T-helper 1 cell treated with Interleukin-12 subunit alpha and Interleukin-12 subunit beta and Interleukin-4 antibody, amounts not matched to agents 30 ng/mL and 1 ng/mL, for 36 hours (primary cell): ENCODE data around the gene SLC35E2B. TPM values are rescaled to one million over a fixed set of nuclear protein-coding genes. Genes with fewer than 3 reads are reported as not detected.

ENCODE experiments used
- intact Hi-C: fragments of 100-400 bp; cut with micrococcal nuclease; formaldehyde crosslinking; loops from one replicate; pipeline ENCODE4 v1.15.1; 2024
- total RNA-seq: library from RNA; stranded (reverse); gene quantifications from 2 replicates; pipeline ENCODE4 v1.2.3, GENCODE V29; 2022

The SLC35E2B gene
- total RNA-seq, 1 donor from 2014 or later, result 64.8 TPM

DNA sequence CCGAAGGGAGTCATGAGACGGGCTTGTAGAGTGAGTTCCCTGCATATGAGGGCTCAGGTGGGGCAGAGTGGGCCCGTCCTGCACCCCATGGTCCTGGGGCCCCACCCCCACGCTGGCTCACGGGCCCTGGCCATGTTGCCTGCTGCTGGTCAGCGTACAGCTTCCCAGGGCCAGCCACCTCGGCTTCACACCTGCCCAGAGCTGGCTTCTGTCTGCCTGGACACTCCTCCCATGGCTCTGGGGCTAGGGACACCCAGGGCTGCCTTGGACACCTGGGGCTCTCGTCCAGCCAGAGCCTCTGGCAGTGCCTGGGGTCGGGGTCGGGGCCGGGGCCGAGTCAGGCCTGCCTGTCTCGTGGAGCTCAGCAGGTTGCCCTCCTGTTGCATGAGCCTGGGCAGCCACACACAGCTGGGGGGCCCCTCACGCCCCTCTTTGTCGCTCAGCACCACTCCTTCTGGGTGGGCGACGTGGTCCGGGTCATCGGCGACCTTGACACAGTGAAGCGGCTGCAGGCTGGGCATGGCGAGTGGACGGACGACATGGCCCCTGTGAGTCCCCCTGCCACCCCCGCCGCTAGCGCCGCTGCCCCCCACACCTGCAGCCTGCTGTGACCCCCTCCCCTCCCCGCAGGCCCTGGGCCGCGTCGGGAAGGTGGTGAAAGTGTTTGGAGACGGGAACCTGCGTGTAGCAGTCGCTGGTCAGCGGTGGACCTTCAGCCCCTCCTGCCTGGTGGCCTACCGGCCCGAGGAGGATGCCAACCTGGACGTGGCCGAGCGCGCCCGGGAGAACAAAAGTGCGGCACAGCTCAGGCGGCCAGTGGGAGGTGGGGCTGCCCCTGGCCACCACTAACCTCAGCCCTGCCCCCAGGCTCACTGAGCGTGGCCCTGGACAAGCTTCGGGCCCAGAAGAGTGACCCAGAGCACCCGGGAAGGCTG is 66.1 kb downstream of the SLC35E2B start:
- intact Hi-C loops, result no loop called here

DNA sequence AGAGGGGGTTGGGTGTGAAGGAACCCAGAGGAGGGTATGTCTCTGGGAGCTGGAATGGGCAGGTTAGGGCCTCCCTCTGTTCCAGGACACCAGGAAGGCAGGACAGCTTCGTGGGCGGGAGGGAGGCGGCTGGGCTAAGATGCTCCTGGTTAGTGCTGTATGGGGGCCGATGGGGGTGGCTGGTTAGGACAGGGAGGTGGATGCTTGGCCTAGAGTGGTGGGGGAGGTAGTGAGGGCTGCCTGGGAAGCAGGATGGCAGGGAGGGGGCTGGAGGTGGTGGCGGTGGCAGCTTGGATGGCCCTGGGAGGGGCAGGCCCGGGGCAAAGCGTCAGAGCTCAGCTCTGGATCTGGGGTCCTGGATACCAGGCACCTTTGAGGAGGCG is 66.8 kb downstream of the SLC35E2B start:
- intact Hi-C loops, result no loop called here

DNA sequence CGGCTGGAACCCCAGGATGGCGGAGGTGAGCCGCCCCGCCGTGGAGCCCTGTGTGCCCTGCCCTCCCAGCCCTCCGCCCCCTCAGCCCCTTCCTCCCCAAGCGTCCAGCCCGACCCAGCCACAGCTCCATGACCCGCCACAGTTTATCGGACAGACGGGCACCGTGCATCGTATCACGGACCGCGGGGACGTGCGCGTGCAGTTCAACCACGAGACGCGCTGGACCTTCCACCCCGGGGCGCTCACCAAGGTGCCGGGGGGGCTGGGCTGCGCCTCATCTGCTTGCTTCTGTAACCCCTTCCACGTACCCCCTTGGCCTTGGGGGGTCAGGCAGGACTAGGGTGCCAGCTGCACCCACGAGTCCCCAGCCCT is 67.2 kb downstream of the SLC35E2B start:
- intact Hi-C loops, result no loop called here

DNA sequence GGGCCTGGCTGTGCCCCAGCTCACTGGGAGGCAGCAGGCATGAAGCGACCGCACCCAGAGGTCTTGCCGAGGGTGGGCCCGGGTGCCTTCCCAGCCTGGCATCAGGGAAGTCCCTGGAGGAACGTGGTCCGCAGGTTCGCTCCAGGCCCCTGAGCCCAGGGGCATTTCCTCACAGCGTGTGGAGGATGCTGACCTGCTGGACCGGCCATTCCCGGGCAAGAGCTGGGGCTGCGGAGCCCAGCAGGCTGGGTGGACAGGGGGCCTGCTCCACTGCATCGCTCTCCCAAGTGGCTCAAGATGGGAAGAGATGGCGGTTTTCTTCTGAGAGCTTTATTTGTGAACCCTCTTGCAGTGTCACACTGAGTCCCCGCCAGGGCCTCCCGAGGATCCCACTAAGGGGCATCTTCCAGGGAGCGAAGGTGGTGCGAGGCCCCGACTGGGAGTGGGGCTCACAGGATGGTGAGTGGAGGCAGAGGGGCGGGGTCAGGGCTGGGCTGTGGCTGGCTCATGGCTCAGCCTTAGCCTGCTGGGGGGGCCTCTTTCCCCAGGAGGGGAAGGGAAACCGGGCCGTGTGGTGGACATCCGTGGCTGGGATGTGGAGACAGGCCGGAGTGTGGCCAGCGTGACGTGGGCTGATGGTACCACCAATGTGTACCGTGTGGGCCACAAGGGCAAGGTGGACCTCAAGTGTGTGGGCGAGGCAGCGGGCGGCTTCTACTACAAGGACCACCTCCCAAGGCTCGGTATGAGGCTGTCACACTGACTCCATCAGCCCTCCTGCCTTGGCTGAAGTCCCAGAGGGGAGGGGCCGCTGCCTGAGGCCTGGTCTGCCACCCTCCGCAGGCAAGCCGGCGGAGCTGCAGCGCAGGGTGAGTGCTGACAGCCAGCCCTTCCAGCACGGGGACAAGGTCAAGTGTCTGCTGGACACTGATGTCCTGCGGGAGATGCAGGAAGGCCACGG is 67.9 kb downstream of the SLC35E2B start:
- intact Hi-C loops, result no loop called here

DNA sequence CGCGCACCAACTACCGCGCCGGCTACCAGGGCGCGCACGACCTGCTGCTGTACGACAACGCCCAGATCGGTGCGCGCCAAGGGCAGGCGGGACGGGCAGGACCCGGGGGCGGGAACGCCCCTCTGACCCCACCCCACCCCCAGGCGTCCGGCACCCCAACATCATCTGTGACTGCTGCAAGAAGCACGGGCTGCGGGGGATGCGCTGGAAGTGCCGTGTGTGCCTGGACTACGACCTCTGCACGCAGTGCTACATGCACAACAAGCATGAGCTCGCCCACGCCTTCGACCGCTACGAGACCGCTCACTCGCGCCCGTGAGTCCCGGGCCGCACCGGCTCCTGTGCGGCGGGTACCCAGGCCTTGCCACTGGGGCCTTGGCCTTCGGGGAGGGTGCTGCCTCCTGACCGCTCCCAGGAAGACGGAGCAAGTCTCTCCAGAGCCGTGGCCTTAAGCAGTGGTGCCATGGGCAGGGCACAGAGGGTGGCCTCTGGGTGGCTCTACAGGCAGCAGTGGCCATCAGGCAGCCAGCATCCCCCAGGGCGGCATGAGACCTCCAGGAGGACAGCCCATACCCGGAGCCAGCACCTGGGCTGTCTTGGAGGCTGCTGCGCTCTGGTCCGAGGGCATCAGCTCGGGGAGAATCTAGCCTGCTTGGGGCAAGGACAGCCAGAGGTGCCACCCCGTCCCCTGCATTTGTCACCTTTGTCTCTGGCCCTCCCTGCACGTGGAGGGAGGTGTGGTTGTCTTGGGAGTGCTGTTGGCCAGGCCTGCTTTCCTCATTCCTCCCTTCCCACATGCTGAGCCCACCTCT is 68.8 kb downstream of the SLC35E2B start:
- intact Hi-C loops, result no loop called here

DNA sequence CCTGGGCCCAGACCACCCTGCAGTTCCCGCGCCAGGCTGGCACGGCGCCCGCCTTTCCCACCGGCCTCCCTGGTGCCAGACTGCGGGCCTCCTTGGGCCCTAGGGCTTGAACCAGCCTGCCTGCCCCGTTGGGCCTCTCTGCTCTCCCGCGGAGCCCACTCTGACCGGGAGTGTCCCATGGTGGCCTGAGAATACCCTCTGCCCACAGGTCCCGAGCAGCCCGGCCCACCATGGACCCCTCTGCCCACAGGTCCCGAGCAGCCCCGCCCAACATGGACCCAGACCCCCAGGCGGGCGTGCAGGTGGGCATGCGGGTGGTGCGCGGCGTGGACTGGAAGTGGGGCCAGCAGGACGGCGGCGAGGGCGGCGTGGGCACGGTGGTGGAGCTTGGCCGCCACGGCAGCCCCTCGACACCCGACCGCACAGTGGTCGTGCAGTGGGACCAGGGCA is 69.4 kb downstream of the SLC35E2B start:
- intact Hi-C loops, result no loop called here

DNA sequence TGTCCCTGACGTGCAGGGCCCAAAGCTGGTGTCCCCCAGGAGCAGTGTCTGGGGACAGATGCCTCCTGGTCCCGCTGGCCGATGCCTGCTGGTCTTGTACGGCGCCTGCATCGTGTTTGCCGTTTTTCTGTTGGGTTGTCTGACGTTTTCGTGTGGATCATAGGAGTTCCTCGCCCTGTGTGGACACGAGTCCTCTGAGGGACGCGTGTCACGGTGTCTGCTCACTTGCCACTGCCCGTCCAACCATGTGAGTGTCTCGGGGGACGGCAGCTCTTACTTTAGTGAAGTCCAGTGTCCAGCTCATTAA is 69.9 kb downstream of the SLC35E2B start:
- intact Hi-C loops, result no loop called here

DNA sequence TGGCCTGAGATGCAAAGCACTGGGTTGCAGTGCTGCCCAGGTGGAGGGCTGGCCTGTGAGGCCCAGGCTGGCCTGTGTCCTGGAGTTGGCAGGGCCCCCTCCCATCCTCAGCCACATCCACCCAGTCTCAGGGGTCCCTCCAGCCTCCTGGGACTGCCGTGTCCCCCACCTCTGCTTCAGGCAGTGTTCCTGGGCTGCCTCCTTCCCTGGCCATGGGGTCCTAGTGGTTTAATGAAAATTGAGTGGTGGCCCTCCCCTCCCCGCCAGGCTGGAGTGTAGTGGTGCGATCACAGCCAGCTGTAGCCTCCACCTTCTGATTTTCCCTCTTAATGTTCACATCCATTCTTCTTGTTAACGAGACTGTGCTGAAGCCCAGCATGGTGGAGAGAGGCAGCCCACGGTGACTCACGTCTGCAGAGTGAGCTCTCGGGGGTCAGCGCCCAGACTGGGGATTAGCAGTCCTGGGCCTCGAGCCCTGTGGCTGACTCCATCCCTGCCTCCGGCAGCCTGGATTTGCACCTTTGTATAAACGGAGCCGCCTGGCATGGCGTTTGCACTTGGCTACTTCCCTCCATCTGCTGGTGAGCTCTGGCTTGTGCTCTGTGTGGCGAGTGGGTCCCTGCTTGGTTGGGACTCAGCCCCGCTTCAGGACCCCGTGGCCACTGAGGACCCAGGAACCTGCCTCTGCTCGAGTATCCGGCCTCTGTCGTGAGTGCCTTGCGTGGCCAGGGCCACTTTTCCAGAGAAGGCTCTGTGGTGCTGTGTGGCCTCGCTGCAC is 70.4 kb downstream of the SLC35E2B start:
- intact Hi-C loops, result no loop called here

DNA sequence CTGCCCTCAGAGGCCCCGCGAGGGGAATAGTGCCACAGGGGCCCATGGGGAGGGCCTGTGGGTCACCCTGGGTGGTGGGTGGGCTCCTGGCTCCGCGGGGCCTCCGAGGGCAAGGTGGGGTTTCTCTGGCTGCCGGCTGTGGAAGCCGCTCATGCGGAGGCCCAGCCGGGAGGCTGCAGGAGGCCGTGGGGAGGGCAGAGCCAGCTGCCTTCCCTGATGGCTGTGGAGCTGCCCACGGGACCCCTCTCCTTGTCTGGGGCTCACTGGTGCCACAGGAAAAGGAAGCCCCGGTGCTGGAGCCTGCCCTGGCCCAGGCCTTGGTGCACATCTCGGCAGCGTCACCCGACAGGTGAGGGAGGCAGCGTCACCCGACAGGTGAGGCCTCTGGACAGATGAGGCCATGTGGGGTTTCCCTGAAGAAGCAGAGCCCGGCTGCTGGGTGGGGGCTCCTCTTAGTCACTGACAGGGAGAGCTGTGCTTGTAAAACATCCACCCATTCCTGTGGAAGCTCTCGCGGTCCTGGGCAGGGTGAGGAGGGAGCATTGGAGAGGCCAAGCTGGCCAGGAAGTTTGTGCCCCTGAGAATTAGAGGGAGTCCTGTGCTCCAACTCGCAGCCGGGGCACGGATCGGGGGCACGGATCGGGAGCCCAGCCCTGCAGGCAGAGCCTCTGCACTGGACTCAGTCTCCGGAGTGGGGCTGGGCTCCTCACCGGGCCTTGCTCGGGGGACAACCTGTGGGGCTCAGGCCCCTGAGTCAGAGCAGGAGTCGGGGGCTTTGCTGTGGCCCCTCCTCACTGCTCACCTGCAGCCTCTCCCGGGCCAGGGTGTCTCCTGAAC is 71.2 kb downstream of the SLC35E2B start:
- intact Hi-C loops, result no loop called here

DNA sequence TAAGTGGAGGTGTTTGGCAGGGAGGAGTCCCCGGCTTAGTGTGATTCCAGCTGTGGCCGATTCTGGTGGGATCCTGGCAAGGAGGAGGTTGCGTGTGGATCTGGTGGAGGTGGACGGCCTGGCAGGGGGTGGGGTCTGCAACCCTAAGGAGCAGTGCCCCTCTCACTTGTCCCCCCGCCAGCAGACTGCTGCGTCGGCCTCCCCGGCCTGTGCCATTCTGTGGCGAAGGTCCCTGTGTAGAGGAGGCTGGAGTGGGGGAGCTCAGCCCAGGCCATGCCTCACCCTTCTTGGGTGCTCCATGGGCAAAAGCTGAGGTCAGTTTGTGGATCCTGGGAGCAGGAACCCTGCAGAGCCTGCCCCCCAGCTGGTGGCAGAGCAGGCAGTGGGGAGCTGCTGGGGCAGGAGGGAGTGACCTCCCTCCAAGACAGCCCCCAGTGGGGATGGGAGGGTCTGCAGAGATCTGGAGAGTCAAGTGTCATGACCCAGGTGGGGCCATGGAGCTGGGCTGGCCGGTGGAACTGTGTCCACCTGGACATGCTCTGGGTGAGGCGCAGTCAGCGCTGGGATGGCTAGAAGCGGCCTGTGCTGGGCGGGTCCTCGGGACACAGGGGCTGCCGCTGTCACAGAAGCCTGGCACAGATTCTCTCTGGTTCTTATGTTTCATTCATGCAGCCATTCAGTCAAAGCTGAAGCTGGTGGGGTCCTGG is 72.0 kb downstream of the SLC35E2B start:
- intact Hi-C loops, result no loop called here

DNA sequence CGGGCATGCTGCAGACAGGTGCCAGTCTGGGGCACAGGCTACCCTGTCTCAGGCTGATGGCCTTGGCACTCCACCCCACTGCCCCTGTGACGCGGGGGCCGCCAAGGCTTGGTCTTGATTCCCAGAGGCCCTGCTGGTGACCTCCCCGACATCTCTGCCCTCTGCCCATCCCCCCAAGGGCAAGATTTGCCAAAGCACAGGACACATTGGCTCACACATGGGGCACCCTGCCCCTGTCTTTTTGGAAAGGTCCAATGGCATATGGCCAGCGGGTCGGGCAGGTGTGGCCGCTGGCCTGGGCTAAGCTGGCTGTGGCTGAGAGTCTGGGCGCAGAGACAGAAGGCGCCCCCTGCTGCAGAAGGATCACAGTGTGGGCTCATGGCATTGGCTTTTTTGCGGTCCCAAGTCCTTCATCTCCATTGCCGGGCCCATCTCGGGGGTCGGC is 72.7 kb downstream of the SLC35E2B start:
- intact Hi-C loops, result no loop called here

DNA sequence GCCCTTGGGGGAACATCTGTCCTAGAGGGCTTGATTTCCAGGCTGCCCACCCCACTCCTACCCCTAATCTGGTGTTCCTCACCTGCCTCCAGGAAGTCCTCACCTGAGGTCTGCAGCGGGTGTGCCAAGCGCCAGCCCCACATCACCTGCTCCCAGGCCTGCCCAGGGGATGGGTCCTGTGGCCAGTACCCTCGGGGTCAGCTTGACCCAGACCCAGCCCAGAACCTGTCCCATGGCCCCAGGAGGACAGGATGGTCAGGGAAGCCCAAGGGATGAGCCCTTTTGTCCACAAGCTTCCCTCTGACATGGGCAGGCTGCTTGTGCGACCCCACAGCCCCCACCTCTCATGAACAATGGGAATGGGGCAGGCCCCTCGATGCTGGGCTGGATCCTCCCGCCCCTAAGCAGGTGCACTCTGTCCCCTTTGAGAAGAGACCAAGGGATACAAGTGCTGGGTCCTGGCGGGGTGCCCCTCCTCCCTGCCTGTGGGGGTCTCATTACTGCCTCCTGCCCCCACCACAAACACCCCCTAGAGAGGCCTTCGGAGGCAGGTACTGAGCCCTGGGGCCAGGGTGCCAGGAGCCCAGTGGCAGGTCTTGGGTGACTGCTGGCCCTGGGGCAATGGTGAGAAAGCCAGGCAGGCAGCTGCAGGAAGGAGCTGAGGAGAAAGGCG is 74.1 kb downstream of the SLC35E2B start:
- intact Hi-C loops, result no loop called here

DNA sequence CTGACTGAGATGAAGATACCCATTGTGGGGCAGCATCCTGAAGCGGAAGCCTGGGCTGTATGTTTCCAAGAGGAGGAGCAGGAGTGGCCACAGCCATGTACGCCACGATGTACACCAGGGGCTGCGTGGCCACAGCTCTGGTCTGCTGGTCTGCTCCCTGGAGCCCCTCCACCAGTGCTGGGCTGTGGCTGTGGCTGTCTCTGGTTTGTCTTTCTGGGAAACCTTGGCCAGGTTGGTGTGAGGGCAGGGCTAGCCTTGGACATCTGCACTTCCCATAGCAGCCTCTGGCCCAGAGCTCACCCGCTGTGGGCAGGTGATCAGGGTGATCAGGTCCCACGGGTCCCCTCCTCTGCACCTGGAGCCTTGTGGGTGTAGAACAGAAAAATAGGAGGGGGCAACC is 74.7 kb downstream of the SLC35E2B start:
- intact Hi-C loops, result no loop called here

DNA sequence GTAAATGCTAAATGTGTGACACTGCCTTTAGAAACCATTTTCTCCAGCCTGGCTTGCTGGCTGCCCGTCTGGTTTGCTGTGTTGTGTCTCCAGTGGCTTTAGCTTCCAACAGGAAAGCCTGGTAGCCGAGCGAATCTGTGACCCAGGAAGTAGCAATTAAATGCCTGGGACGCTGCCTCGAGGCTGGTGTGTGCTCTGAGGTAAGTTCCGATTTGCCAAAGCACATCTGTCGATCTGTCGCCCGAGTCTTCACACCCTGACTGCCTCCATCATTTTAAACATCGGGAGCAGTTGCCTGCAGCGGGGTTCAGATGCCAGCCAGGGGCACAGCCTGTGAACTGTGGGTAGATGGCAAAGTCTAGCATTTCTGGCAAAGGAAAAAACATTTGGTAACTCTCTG is 75.1 kb downstream of the SLC35E2B start:
- intact Hi-C loops, result no loop called here

DNA sequence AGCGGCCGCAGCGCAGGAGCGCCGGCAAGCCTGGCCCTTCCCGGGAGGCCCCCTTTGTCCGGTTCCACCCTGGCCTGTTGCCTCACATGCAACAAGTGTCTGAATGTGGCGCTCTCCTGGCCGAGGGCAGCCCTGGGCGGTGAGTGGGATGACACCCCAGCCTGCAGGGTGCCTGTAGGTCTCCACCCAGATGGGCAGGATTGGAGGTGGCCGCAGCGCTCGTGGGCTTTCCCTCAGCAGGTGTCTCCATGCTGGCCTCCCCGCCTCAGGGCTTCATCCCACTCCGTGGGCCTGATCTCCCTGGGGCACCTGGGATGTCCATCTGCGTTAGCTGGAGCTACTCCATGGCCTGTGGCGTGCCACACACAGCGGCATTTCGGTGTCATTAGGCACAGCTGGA is 75.8 kb downstream of the SLC35E2B start:
- intact Hi-C loops, result no loop called here

DNA sequence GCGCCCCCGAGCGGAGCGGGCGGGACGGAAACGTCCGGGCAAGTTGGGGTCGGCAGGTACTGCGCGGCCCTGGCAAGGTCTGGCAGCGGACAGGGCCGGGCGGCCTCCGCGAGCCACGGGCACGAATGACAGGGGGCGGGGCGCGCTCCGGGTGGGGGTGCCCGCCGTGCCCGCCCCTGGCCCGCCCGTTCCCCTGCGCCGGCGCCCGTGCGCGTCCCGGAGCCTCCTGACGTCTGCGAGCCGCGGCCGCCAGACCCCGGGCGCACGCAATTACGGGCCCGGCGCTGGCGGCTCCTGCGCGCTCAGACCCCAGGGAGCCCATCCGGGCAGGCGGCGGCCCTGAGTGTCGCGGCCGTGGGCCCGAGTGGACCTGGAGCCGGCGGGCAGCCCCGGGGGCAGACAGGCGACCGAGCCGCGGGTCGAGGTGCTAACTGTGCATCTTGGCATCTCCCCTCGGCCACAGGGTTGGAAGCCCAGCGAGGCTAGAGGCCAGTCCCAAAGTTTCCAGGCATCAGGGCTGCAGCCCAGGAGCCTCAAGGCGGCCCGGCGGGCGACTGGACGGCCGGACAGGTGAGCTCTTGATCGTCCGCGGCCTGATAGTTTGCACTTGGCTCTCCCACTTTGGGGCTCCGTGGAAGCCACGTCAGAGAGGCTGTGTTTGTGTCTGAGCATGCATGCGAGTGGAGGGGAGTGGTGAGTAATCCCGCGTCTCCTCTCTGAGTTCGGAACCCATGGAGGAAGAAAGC is 76.4 kb downstream of the SLC35E2B start:
- intact Hi-C loops, result no loop called here

DNA sequence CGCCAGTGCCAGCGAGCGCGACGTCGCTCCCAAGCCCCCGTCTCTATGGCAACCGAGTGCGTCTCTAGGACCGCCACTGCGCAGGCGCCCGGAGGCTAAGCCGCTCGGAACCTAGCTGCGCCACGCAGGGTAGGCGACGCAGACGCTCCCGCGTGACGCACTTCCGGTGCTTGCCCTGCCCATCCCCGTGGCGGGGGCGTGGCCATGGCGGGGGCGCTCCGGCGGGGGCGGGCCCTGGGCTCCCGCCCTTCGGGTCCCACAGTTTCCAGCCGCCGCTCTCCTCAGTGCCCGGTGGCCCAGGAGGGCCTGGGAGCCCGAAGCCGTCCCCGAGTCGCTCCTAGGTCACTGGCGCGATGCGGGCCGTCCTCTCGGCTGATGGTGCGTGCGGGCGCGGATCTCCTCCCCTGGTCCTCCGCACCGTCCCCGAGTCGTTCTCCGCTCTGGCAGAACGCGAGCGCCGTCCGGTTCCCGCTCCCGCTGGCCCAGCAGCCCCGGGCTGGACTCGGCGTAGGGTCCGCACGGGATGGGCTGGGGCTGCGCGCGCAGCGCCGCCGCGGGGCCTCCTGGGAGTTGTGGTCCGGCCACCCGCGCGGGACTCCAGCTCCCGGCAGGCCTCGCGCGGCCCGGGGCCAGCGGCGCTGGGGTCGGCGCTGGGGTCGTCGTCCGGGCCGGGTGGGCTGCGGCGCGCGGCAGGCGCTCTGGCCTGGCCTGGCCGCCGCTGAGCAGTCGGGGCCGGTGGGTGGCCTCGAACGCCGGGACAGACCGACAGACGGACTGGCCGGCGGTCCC is 77.1 kb downstream of the SLC35E2B start, which contains the start of gene MIB2:
Gene MIB2, plus strand, starts transcription at position 245 of the 789 bp plus-strand sequence. CDS start 7,953 bp downstream, outside the sequence.
- intact Hi-C loops, result loop anchor here (1.0 to 2.0 kb wide), 9 partner anchors 15 to 499 kb away; partner anchors contain the start of genes ATAD3A, ATAD3B, AURKAIP1 and C1orf159
